Activated CD4-positive, alpha-beta T cell treated with anti-CD3 and anti-CD28 coated beads, Interleukin-2, amount 50 U/mL, for 1 hour (primary cell): Measurements from ENCODE around the gene LIPH.
"Not testable (repeated sequence)": the region's sequence is repeated elsewhere in the genome, so short reads cannot be mapped to it uniquely, and the experiment has no call there.

Source experiments
- DNase-seq: peaks from one replicate; pipeline ENCODE4 v3.0.0-alpha.2; 2020

The LIPH gene

GRCh38 chr3:185552358-185552877, at the start of gene LIPH:
LIPH (minus strand) TSS chr3:185552588; CDS start chr3:185552471, 117 bp downstream.
- DNase-seq = no peak

- DNase-seq = no peak
Measured at GRCh38 chr3:185595526-185595925, 43.1 kb upstream of the LIPH start.

GRCh38 chr3:185594073-185594472, 41.7 kb upstream of the LIPH start:
- DNase-seq = no peak

DNA sequence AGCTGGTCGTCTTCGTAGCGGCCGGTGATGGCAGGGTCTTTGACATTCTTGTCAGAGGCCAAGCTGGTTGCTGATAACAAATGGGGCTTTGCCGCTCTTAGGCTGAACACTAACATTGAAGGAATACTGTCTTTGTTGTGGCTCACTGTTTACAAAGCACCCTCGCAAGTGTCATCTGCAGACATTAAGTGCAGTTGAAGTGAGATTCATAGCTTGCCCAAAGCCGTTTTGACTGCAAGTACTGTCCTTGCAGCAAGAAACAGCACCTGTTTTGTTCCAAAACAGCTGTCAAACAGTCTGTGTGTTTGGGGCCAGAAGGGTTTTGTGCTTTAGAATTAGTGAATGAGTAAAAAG, 34.3 kb upstream of the LIPH start:
- DNase-seq = no peak

- peak; percentile 100 for DNase-seq
Measured at GRCh38 chr3:185585859-185586685, 33.7 kb upstream of the LIPH start, which contains the start of gene SENP2. SENP2 (plus strand) TSS chr3:185586295; CDS start chr3:185586414, 119 bp downstream.

DNA sequence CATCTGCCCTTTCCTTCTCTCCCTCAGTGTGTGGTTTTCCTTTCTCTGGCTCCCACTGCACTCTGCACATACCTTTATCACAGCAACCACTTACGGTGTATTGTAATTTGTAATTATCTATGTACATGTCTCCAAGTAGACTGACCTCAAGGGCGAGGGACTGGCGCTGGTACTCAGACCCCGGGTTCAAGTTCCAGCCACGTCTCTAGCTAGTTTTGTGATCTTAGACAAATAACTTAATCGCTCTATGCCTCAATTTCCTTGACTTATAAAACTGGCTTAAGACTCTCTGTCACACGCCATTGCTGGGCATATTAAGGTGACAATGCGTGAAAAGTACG, 33.1 kb upstream of the LIPH start:
- no peak for DNase-seq

- DNase-seq = no peak
Measured at GRCh38 chr3:185584686-185585085, 32.3 kb upstream of the LIPH start.

GRCh38 chr3:185583925-185584324, 31.5 kb upstream of the LIPH start:
- DNase-seq = no peak

GRCh38 chr3:185582871-185583270, 30.5 kb upstream of the LIPH start:
- DNase-seq = no peak

GRCh38 chr3:185582236-185582635, 29.8 kb upstream of the LIPH start:
- DNase-seq = no peak

DNA sequence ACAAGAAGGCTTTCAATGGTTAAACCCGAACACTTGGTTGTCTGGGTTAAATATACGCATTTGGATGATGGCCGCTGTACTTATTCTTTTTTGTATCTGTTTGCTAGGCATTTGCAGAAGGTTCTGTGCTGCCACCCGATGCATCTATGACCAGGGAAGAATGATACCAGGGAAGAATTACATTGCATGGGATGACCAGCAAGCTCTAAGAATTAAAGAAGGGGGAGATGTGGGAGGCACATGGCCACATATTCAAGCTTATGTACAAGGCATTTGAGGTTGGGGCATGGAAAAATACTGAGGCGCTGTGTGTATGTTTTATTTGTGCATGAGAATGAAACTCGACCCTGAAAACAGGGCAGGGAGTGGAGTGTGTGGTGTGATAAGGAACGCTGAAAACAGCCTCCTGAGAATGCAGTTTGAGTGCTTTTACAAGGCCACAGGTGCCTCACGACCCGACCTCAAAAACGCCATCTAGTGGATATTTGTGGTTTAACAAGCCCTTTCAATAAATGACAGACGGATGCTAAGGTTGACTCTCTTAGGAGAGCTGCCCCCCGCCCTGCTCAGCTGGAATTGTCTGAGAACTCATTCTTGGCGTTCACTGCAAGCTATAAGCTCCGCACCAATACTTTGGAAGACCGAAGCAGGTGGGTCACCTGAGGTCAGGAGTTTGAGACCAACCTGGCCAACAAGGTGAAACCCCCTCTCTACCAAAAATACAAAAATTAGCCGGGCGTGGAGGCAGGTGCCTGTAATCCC, 22.9 kb upstream of the LIPH start:
- peak; percentile 26 for DNase-seq

GRCh38 chr3:185572183-185572582, 19.8 kb upstream of the LIPH start:
- DNase-seq = no peak

GRCh38 chr3:185561958-185562357, 9.6 kb upstream of the LIPH start:
- no peak for DNase-seq

- no peak for DNase-seq
Measured at GRCh38 chr3:185561374-185561943, 9.1 kb upstream of the LIPH start.

DNA sequence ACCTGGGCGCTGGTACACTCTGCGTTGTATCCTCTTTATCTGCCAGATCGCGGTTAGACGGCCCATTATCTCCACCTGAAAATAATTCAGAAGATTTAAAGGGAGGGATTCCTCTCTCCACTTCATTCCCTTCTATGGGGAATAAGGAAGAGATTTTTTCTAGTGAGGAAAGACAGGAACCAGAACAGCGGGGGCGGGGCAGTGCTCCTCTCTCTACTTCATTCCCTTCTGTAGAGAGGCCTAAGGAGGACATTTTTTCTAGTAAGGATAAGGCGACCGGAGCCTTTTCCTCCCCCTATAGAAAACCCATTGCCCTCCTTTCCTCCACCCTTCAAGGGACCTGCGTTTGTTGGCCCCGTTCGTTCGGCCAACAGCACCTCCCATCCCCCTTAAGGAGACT, 8.3 kb upstream of the LIPH start:
- no peak for DNase-seq

DNA sequence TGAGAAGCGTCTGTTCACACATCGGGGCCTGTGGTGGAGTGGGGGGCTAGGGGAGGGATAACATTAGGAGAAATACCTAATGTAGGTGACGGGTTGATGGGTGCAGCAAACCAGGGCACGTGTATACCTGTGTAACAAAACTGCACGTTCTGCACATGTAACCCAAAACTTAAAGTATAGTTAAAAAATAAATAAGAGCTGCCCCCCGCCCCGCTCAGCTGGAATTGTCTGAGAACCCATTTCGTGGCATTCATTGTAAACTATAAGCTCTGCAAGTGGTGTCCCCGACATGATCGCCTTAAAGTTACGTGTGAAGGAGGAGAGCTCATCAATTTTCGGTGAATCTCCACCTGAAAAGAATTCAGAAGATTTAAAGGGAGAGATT, 7.3 kb upstream of the LIPH start:
- DNase-seq = no peak

DNA sequence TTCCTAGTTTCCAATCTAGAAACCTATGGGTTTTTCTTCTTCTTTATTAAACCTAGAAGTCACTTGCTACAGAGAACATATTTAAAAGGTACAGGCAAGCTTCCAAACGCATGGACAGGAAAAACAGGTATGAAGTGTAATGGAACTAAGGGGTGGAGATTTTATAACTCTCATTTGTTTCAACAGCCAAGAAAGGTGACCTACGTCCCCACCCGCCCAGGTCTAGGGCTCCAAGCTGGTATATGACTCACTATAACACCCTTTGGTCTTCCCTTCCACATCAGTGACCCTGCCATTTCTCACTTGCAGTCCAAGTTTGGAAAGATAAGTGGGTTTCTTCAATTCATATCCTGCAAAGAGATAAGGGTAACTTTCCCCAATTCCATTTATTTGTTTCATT, 6.0 kb upstream of the LIPH start:
- no peak for DNase-seq

- DNase-seq = not testable (repeated sequence)
Measured at GRCh38 chr3:185556640-185557039, 4.3 kb upstream of the LIPH start.

DNA sequence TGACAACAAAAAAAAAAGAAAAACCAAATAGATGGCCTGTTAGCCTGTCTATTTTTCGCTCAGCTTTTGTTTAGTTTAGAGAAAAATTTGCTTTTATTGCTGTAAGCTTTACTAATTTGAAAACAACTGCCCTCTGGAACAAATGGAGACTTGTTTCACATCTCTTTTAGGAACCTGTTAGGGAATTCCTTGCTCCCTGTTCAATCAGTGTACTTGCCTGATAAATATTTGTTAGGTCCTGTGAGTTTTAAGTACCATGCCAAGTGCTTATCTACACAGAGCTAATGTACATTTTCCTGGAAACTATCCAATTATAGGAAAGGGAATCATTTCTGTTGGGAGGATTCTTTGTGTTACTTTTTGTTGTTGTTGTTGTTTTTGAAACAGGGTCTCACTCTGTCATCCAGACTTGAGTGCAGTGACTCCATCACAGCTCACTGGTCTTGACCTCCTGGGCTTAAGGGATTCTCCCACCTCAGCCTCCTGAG, 3.5 kb upstream of the LIPH start:
- DNase-seq = no peak

DNA sequence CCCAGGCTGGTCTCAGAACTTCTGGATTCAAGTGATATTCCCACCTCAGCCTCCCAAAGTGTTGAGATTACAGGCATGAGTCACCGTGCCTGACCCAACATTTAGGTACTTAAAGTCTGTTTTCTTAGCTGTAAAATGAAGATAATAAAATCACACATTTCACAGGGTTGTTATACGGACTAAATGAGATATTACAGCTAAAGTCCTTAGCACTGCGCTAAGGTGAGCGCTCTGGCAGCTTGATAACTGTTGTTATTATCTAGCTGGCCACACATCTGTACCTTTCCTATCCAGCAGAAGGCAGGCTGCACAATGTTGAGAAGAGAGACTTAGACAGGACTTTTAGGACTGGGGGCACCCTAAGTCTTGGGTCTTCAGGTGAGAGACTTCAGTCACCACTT, 2.7 kb upstream of the LIPH start:
- no peak for DNase-seq

- no peak for DNase-seq
Measured at GRCh38 chr3:185549651-185550111, 2.7 kb downstream of the LIPH start.

DNA sequence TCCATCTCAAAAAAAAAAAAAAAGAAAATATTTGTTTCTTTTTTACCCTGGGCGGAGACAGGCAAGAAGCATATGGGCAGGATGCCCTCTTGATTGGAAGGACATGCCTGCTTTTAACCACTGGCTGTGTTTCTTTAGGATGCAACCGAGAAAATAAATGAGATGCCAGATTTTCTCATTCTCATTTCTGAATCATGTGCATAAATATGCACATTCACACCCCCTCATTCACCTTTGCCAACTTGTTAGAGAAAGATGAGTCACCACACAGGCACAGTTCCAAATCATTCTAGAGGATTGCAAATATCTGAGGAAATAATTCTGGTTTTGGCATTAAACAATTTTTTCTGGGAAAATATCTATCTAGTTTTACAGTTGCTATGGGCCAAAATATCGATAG, 3.3 kb downstream of the LIPH start:
- no peak for DNase-seq

GRCh38 chr3:185540695-185541094, 11.7 kb downstream of the LIPH start:
- no peak for DNase-seq

GRCh38 chr3:185539934-185540333, 12.5 kb downstream of the LIPH start:
- no peak for DNase-seq
